Measurements from ENCODE around the gene INPP5D.
"Not testable (repeated sequence)": the region's sequence is repeated elsewhere in the genome, so short reads cannot be mapped to it uniquely, and the experiment has no call there.

The INPP5D gene

GRCh38 chr2:233033672-233034071 is 26.5 kb upstream of the INPP5D start:
- DNase-seq, result no peak

- no peak for DNase-seq
Measured at GRCh38 chr2:233034091-233034882, 25.9 kb upstream of the INPP5D start.

GRCh38 chr2:233035426-233036161 is 24.5 kb upstream of the INPP5D start:
- DNase-seq, result no peak

GRCh38 chr2:233036162-233036838 is 23.8 kb upstream of the INPP5D start:
- DNase-seq, result no peak

GRCh38 chr2:233037078-233037477 is 23.1 kb upstream of the INPP5D start:
- no peak for DNase-seq

- DNase-seq, result no peak
Measured at GRCh38 chr2:233039212-233039845, 20.8 kb upstream of the INPP5D start.

GRCh38 chr2:233039846-233040530 is 20.2 kb upstream of the INPP5D start:
- DNase-seq, result no peak

- no peak for DNase-seq
Measured at GRCh38 chr2:233040571-233040970, 19.6 kb upstream of the INPP5D start.

- DNase-seq, result no peak
Measured at GRCh38 chr2:233041722-233042323, 18.3 kb upstream of the INPP5D start.

GRCh38 chr2:233042549-233042948 is 17.6 kb upstream of the INPP5D start:
- DNase-seq, result no peak

- no peak for DNase-seq
Measured at GRCh38 chr2:233044974-233045605, 15.1 kb upstream of the INPP5D start.

- DNase-seq, result no peak
Measured at GRCh38 chr2:233047206-233047605, 12.9 kb upstream of the INPP5D start.

- DNase-seq, result no peak
Measured at GRCh38 chr2:233047667-233048066, 12.5 kb upstream of the INPP5D start.

- no peak for DNase-seq
Measured at GRCh38 chr2:233048569-233049193, 11.5 kb upstream of the INPP5D start.

GRCh38 chr2:233049194-233049761 is 10.9 kb upstream of the INPP5D start:
- no peak for DNase-seq

GRCh38 chr2:233051241-233052149 is 8.6 kb upstream of the INPP5D start:
- DNase-seq, result no peak

- not testable (repeated sequence) for DNase-seq
Measured at GRCh38 chr2:233052517-233052916, 7.6 kb upstream of the INPP5D start.

- peak; percentile 62 for DNase-seq
Measured at GRCh38 chr2:233053928-233054784, 6.0 kb upstream of the INPP5D start.

- no peak for DNase-seq
Measured at GRCh38 chr2:233055362-233055761, 4.8 kb upstream of the INPP5D start.
